Endothelial cell of umbilical vein (primary cell): ENCODE data around the gene DGCR2. TPM values are rescaled to one million over a fixed set of nuclear protein-coding genes. Genes with fewer than 3 reads are reported as not detected.

Experiments used
- BruUV-seq: library from RNA; stranded (reverse); fragments of 400-500 nt; replicated peaks from 2 replicates; lab custom pipeline; 2021; lab: Mats Ljungman, UMichigan
- CTCF ChIA-PET: fragments of 300-600, 350-600 bp; sonication (Branson Sonifier 250); formaldehyde crosslinking; loops from one replicate; lab custom pipeline; 2021; ENCODE audit warnings: antibody characterized with exemption, inconsistent platforms; lab: Charles Lee
- POLR2A ChIA-PET: fragments of 300-600, 350-600 bp; sonication (Branson Sonifier 250); formaldehyde crosslinking; loops from one replicate; lab custom pipeline; 2021; ENCODE audit warnings: antibody characterized with exemption, inconsistent platforms; lab: Charles Lee
- DNase-seq: peaks from one replicate; pipeline ENCODE4 v3.0.0-alpha.2; 2011; ENCODE audit warnings: low read depth, low spot score
- FAIRE-seq: peaks from 2 replicates; lab custom pipeline; 2011; peaks lifted over from hg19 to GRCh38; lab: Jason Lieb, UNC
- H2AFZ ChIP-seq: 2 replicates; pipeline ENCODE4 v1.6.0; 2012; ENCODE audit warnings: low read depth, low read length, control low read depth, inconsistent platforms
- H3K27ac ChIP-seq: 2 replicates; pipeline ENCODE4 v1.5.1; 2011; ENCODE audit warnings: low read depth, mild to moderate bottlenecking, control low read depth, low read length, moderate library complexity; ENCODE audit not compliant: insufficient read depth
- H3K27me3 ChIP-seq, 2 experiments: 2 replicates each; pipeline versions ENCODE4 v1.6.0 to v1.6.1; 2011; ENCODE audit warnings: low read length in 2 of 2, mixed read lengths in 1 of 2; ENCODE audit not compliant: control insufficient read depth in 2 of 2, insufficient read depth in 2 of 2
- H3K36me3 ChIP-seq, 2 experiments: 2 replicates in 1 of 2; 3 replicates in 1 of 2; pipeline ENCODE4 v1.5.1; 2011; ENCODE audit warnings: low read length in 2 of 2, mild to moderate bottlenecking in 1 of 2, moderate library complexity in 1 of 2; ENCODE audit not compliant: control insufficient read depth in 2 of 2, insufficient read depth in 2 of 2; ENCODE audit errors: extremely low read depth in 1 of 2
- H3K4me1 ChIP-seq: 3 replicates; pipeline ENCODE4 v1.5.1; 2011; ENCODE audit warnings: mild to moderate bottlenecking, low read length; ENCODE audit not compliant: control insufficient read depth, insufficient read depth; ENCODE audit errors: extremely low read depth
- H3K4me2 ChIP-seq: 2 replicates; pipeline ENCODE4 v1.6.1; 2011; ENCODE audit warnings: low read length, control low read depth, mixed read lengths; ENCODE audit not compliant: insufficient read depth
- H3K4me3 ChIP-seq, 3 experiments: fragments of 200-600 bp in 1 of 3; sonication (generic), shearing (Covaris generic) in 1 of 3; replicated peaks in 1 of 3; 2 replicates each; pipeline ENCODE4 v1.5.1; 2011 to 2016; ENCODE audit warnings: control low read depth in 3 of 3, low read length in 3 of 3, mild to moderate bottlenecking in 2 of 3, inconsistent platforms in 1 of 3, low read depth in 1 of 3, moderate library complexity in 1 of 3; ENCODE audit not compliant: insufficient read depth in 1 of 3
- H3K79me2 ChIP-seq: 2 replicates; pipeline ENCODE4 v1.6.0; 2012; ENCODE audit warnings: low read length, inconsistent platforms; ENCODE audit not compliant: control insufficient read depth, insufficient read depth
- H3K9ac ChIP-seq: replicated peaks from 2 replicates; pipeline ENCODE3; 2011; ENCODE audit warnings: low read length, control low read depth; ENCODE audit not compliant: insufficient read depth; ENCODE audit errors: extremely low read depth
- H3K9me1 ChIP-seq: replicated peaks from 3 replicates; pipeline ENCODE4 v1.6.0; 2011; ENCODE audit warnings: mild to moderate bottlenecking, low read length; ENCODE audit not compliant: control insufficient read depth, insufficient read depth; ENCODE audit errors: extremely low read depth
- H3K9me3 ChIP-seq: replicated peaks from 2 replicates; pipeline ENCODE4 v1.5.1; 2012; ENCODE audit warnings: low read length, inconsistent platforms; ENCODE audit not compliant: control insufficient read depth, insufficient read depth
- H4K20me1 ChIP-seq: replicated peaks from 2 replicates; pipeline ENCODE3; 2011; ENCODE audit warnings: mild to moderate bottlenecking, low read length; ENCODE audit not compliant: control insufficient read depth, insufficient read depth; ENCODE audit errors: extremely low read depth
- CTCF ChIP-seq, 2 donors: IDR thresholded peaks; 1 replicate in 1 of 2; 2 replicates in 1 of 2; pipeline ENCODE4 v1.5.1; 2011; ENCODE audit warnings: low read length in 2 of 2, mild to moderate bottlenecking in 2 of 2, moderate library complexity in 2 of 2, control low read depth in 1 of 2, inconsistent platforms in 1 of 2, low read depth in 1 of 2; ENCODE audit not compliant: insufficient read depth in 1 of 2; ENCODE audit errors: extremely low read depth in 1 of 2
- EZH2 ChIP-seq: IDR thresholded peaks from 2 replicates; pipeline ENCODE4 v1.6.1; 2012; ENCODE audit warnings: borderline replicate concordance, low read depth, mild to moderate bottlenecking, moderate library complexity, low read length, inconsistent platforms; ENCODE audit not compliant: severe bottlenecking
- FOS ChIP-seq: IDR thresholded peaks from 2 replicates; pipeline ENCODE4 v1.6.1; 2011; ENCODE audit warnings: mild to moderate bottlenecking, low read length, moderate library complexity, borderline replicate concordance; ENCODE audit not compliant: insufficient read depth
- GATA2 ChIP-seq: IDR thresholded peaks from 2 replicates; pipeline ENCODE4 v1.7.0; 2011; ENCODE audit warnings: low read depth, mild to moderate bottlenecking, moderate library complexity, mixed read lengths, low read length; ENCODE audit not compliant: insufficient read length, insufficient read depth
- JUN ChIP-seq: IDR thresholded peaks from 2 replicates; pipeline ENCODE4 v1.6.1; 2011; ENCODE audit warnings: borderline replicate concordance, low read depth; ENCODE audit not compliant: insufficient read length, insufficient read depth
- MAX ChIP-seq: IDR thresholded peaks from 2 replicates; pipeline ENCODE4 v1.6.1; 2011; ENCODE audit not compliant: insufficient read depth, insufficient read length
- MYC ChIP-seq: IDR thresholded peaks from one replicate; pipeline ENCODE4 v1.6.1; 2011; ENCODE audit warnings: mild to moderate bottlenecking, low read depth, low read length
- POLR2A ChIP-seq: IDR thresholded peaks from 2 replicates; pipeline ENCODE4 v1.6.1; 2012; ENCODE audit warnings: low read depth, mild to moderate bottlenecking, control low read depth, low read length
- POLR2AphosphoS5 ChIP-seq: IDR thresholded peaks from 2 replicates; pipeline ENCODE4 v1.6.1; 2012; ENCODE audit warnings: low read depth, mild to moderate bottlenecking, control low read depth, low read length, moderate library complexity; ENCODE audit not compliant: insufficient read depth
- dilution Hi-C: fragments of 300-500 bp; cut with MboI; formaldehyde crosslinking; loops from one replicate; pipeline ENCODE4 v1.15.0; 2019; ENCODE audit warnings: low sequenced_read_pairs; ENCODE audit not compliant: extremely low pct_ligation_motif_present
- intact Hi-C: fragments of 100-400 bp; cut with micrococcal nuclease; formaldehyde crosslinking; loops from one replicate; pipeline ENCODE4 v1.10.0; 2022
- polyA plus RNA-seq, 4 experiments: library from polyadenylated mRNA; depleted of rRNA in 3 of 4; stranded (reverse) in 3 of 4; unstranded in 1 of 4; fragments of >200 nt; gene quantifications; 2 replicates each; pipeline versions ENCODE4 v1.2.1 to v1.2.3, GENCODE V29; 2011 to 2012; ENCODE audit warnings: missing spikeins in 1 of 4
- total RNA-seq: library from RNA; stranded (reverse); gene quantifications from 2 replicates; pipeline ENCODE4 v1.2.3, GENCODE V29; 2021

Gene DGCR2
- total and polyA plus RNA-seq, 2 donors (not counting 3 experiments of a cell fraction or from before 2014, with no cell fraction given) = 44.8 to 51.2 TPM

- BruUV-seq = no TSS peak
- dilution Hi-C loops = no loop called here
- ChIA-PET CTCF (interaction anchor here (0.9 to 1.5 kb wide), 2 partner anchors 12 to 25 kb away, joined by 3 read pairs; no protein-coding TSS in a partner anchor), POLR2A (no interaction called here)
- no peaks in the 10 kb centered on the region for H3K4me1 ChIP-seq
- no peaks in the 10 kb centered on the region for H3K9me1 ChIP-seq
- FAIRE-seq (no peak), DNase-seq (no peak)
- no peaks in the 10 kb centered on the region for H3K27me3 ChIP-seq
- H3K27ac ChIP-seq = no peak overlapping the region
- H3K4me3 ChIP-seq = no peak overlapping the region
- no peaks in the 10 kb centered on the region for H3K79me2 ChIP-seq
- TF ChIP-seq JUN = no peak
- TF ChIP-seq EZH2 = no peak
- no peak overlapping the region for H3K4me2 ChIP-seq
- no peak overlapping the region for H2AFZ ChIP-seq
- peaks cover 4 to 45% of the 10 kb centered on the region in 2 experiments for H3K36me3 ChIP-seq
- H3K9ac ChIP-seq = no peak overlapping the region
- intact Hi-C loops = no loop called here
- H3K9me3 ChIP-seq = no peaks in the 10 kb centered on the region
- no peaks in the 10 kb centered on the region for H4K20me1 ChIP-seq
Observed at GRCh38 chr22:19047993-19048392, 74.2 kb downstream of the DGCR2 start.

DNA sequence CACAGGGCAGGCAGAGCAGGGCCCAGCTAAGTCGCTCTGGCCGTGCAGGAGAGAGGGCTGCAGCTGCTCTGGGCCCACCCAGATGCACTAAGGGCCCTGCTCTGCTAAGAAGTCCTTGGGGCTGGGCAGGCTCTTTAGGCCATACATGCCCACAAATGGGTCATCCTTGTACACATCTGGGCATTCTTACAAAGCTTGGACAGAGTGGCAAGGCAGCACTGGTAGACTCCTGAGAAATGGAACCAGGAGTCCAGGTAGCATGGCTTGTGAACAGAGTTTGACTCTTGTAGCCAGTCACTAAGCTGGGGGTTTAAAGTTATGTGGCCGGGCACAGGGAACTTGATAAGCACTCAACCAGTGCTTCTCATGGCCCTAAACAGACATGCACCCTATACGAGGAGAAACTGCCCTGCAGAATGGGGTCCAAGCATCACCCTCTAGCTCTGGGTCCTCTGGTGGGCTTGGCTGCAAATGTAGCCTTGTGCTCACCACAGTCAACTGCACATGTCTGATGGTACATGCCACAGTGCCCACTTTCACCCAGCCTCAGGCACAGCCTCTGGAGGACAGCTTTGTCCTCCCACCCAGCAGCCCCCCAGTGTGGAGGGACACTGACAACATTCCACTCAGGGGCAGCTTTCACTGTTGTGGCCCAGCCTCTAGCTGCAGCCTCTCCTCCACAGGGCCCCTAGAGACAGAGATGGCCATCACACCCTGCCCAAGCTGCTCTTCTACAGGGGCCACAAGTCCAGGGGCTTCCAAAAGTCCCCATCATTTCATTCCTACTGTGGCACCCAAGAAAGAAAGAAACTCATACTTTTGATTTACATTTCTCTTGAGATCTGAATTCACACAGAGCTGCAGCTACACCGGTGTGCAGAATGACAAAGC is 75.2 kb downstream of the DGCR2 start:
- Histone ChIP-seq H4K20me1 (no peaks in the 10 kb centered on the region), H3K9me1 (no peaks in the 10 kb centered on the region), H3K4me1 (no peaks in the 10 kb centered on the region), H3K27ac (no peak overlapping the region), H3K9me3 (no peaks in the 10 kb centered on the region), H3K4me2 (no peak overlapping the region), H3K9ac (no peak overlapping the region), H2AFZ (no peak overlapping the region), H3K27me3 (no peaks in the 10 kb centered on the region), H3K4me3 (no peak overlapping the region), H3K36me3 (peaks cover 4 to 54% of the 10 kb centered on the region in 2 experiments), H3K79me2 (no peaks in the 10 kb centered on the region)
- intact Hi-C loops = no loop called here
- dilution Hi-C loops = no loop called here
- TF ChIP-seq CTCF (IDR thresholded peaks at IDR 0.05; ENCODE audit: extremely low read depth in 1 of 2, insufficient read depth in 1 of 2, low read depth in 1 of 2, low read length in 2 of 2) (no peak), JUN (no peak), POLR2AphosphoS5 (no peak), MYC (no peak), GATA2 (no peak), POLR2A (no peak), MAX (no peak), EZH2 (no peak), FOS (no peak)
- CTCF ChIA-PET = interaction anchor here (1.5 kb wide), 1 partner anchor 11 kb away, joined by 3 read pairs; no protein-coding TSS in a partner anchor
- DNase-seq (no peak), FAIRE-seq (no peak)
- POLR2A ChIA-PET = no interaction called here
- no TSS peak for BruUV-seq
